ENCODE data around the gene NEMF. TPM values are rescaled to one million over a fixed set of nuclear protein-coding genes. Genes with fewer than 3 reads are reported as not detected.

The NEMF gene
- polyA plus RNA-seq, 1 donor (not counting 4 experiments of a cell fraction or from before 2014, with no cell fraction given) = 55.1 TPM

DNA sequence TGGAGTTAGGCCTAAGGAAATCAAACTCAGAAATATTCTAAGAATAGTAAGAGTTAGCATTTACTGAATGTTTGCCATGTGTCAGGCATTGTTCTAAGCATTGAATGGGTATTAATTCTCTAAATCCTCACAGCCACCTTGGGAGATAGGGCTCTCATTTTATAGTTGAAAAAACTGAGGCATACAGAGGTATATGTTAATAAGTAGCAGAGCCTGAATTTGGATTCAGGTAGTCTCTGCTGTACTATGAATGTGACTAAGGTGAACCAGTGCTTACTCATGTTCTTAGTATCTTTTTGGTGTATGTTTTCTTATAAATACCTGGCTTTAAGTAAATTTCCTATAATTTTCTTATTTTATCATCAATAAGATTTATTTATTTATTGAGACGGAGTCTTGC, 48.4 kb upstream of the NEMF start:
- Histone ChIP-seq H4K20me1 (ENCODE audit: control insufficient read depth, extremely low read depth, insufficient read depth, low read length) (no peaks in the 10 kb centered on the region), H3K79me2 (ENCODE audit: control insufficient read depth, insufficient read depth, low read length) (peaks cover 32% of the 10 kb centered on the region), H3K4me3 (ENCODE audit: control insufficient read depth in 2 of 3, extremely low read depth in 1 of 3, insufficient read depth in 2 of 3, low read depth in 1 of 3, low read length in 3 of 3) (no peak overlapping the region), H2AFZ (ENCODE audit: control insufficient read depth, low read length) (no peak overlapping the region), H3K9me3 (ENCODE audit: control insufficient read depth, low read depth, low read length) (no peaks in the 10 kb centered on the region), H3K27ac (ENCODE audit: control insufficient read depth, insufficient read depth, low read length) (peak overlapping the region; percentile 14), H3K27me3 (ENCODE audit: control insufficient read depth, extremely low read depth, insufficient read depth, low read length) (no peaks in the 10 kb centered on the region), H3K4me2 (ENCODE audit: control insufficient read depth, extremely low read depth, insufficient read depth, low read depth, low read length) (no peak overlapping the region), H3K9ac (ENCODE audit: control insufficient read depth, extremely low read depth, insufficient read depth, low read length) (no peak overlapping the region), H3K9me1 (ENCODE audit: control insufficient read depth, extremely low read depth, insufficient read depth, low read length) (no peaks in the 10 kb centered on the region), H3K4me1 (ENCODE audit: control insufficient read depth, extremely low read depth, insufficient read depth, low read length) (peaks cover 18% of the 10 kb centered on the region), H3K36me3 (ENCODE audit: control insufficient read depth in 2 of 2, extremely low read depth in 1 of 2, insufficient read depth in 2 of 2, low read length in 2 of 2) (peaks cover 0 to 5% of the 10 kb centered on the region in 2 experiments)
- DNase-seq (ENCODE audit: low read depth, low spot score) = no peak
- no peak for TF ChIP-seq EZH2 (IDR thresholded peaks at IDR 0.05; ENCODE audit: low read length)
- TF ChIP-seq, protein P1, sequence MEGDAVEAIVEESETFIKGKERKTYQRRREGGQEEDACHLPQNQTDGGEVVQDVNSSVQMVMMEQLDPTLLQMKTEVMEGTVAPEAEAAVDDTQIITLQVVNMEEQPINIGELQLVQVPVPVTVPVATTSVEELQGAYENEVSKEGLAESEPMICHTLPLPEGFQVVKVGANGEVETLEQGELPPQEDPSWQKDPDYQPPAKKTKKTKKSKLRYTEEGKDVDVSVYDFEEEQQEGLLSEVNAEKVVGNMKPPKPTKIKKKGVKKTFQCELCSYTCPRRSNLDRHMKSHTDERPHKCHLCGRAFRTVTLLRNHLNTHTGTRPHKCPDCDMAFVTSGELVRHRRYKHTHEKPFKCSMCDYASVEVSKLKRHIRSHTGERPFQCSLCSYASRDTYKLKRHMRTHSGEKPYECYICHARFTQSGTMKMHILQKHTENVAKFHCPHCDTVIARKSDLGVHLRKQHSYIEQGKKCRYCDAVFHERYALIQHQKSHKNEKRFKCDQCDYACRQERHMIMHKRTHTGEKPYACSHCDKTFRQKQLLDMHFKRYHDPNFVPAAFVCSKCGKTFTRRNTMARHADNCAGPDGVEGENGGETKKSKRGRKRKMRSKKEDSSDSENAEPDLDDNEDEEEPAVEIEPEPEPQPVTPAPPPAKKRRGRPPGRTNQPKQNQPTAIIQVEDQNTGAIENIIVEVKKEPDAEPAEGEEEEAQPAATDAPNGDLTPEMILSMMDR (optimal IDR thresholded peaks at IDR 0.05 in 1 of 3, IDR thresholded peaks at IDR 0.05 in 1 of 3, conservative IDR thresholded peaks at IDR 0.05 in 1 of 3; ENCODE audit: extremely low read depth in 1 of 3, insufficient read depth in 2 of 3, low read length in 3 of 3) = no peak
- no peak for FAIRE-seq
- dilution Hi-C loops (cut with MboI; ENCODE audit: extremely low pct_ligation_motif_present, low sequenced_read_pairs) = no loop called here

DNA sequence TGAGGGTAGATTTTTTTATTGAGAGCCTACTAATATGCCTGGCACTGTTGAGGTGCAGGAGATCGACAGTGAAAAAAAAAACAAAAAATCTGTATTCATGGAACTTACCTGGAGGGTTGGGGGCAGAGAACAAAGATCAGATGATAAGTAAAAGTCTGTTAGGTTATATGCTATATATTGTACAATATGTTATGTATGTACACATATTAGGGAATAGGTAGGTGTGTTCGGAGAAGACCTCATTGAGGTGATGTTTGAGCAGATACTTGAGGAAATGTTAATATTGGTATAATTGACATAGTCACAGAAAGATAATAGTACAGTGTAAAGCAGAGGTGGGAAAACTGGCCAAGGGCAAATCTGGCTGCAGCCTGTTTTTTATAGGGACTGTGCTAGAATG, 45.9 kb upstream of the NEMF start:
- Histone ChIP-seq H4K20me1 (ENCODE audit: control insufficient read depth, extremely low read depth, insufficient read depth, low read length) (no peaks in the 10 kb centered on the region), H3K4me3 (ENCODE audit: control insufficient read depth in 2 of 3, extremely low read depth in 1 of 3, insufficient read depth in 2 of 3, low read depth in 1 of 3, low read length in 3 of 3) (peak overlapping the region in 1 of 3 experiments; percentile 77)
- DNase-seq (ENCODE audit: low read depth, low spot score) = no peak

More for the DNA sequence above, 45.9 kb upstream of the NEMF start:
- peak overlapping the region; percentile 72 for H3K27ac ChIP-seq (ENCODE audit: control insufficient read depth, insufficient read depth, low read length)
- peaks cover 18% of the 10 kb centered on the region for H3K4me1 ChIP-seq (ENCODE audit: control insufficient read depth, extremely low read depth, insufficient read depth, low read length)
- H3K9me3 ChIP-seq (ENCODE audit: control insufficient read depth, low read depth, low read length) = no peaks in the 10 kb centered on the region
- H3K4me2 ChIP-seq (ENCODE audit: control insufficient read depth, extremely low read depth, insufficient read depth, low read depth, low read length) = peak overlapping the region; percentile 73
- no peak for FAIRE-seq
- no peaks in the 10 kb centered on the region for H3K9me1 ChIP-seq (ENCODE audit: control insufficient read depth, extremely low read depth, insufficient read depth, low read length)
- dilution Hi-C loops (cut with MboI; ENCODE audit: extremely low pct_ligation_motif_present, low sequenced_read_pairs) = no loop called here
- peaks cover 56% of the 10 kb centered on the region for H3K79me2 ChIP-seq (ENCODE audit: control insufficient read depth, insufficient read depth, low read length)
- no peak overlapping the region for H2AFZ ChIP-seq (ENCODE audit: control insufficient read depth, low read length)
- H3K27me3 ChIP-seq (ENCODE audit: control insufficient read depth, extremely low read depth, insufficient read depth, low read length) = no peaks in the 10 kb centered on the region
- H3K36me3 ChIP-seq (ENCODE audit: control insufficient read depth in 2 of 2, extremely low read depth in 1 of 2, insufficient read depth in 2 of 2, low read length in 2 of 2) = peaks cover 3 to 18% of the 10 kb centered on the region in 2 experiments
- no peak for TF ChIP-seq EZH2 (IDR thresholded peaks at IDR 0.05; ENCODE audit: low read length)
- TF ChIP-seq, protein P1 (optimal IDR thresholded peaks at IDR 0.05 in 1 of 3, IDR thresholded peaks at IDR 0.05 in 1 of 3, conservative IDR thresholded peaks at IDR 0.05 in 1 of 3; ENCODE audit: extremely low read depth in 1 of 3, insufficient read depth in 2 of 3, low read length in 3 of 3) = no peak
- peak overlapping the region; percentile 91 for H3K9ac ChIP-seq (ENCODE audit: control insufficient read depth, extremely low read depth, insufficient read depth, low read length)

All from keratinocyte (primary cell).